Measurements from ENCODE around the gene CCDC106.

The CCDC106 gene

DNA sequence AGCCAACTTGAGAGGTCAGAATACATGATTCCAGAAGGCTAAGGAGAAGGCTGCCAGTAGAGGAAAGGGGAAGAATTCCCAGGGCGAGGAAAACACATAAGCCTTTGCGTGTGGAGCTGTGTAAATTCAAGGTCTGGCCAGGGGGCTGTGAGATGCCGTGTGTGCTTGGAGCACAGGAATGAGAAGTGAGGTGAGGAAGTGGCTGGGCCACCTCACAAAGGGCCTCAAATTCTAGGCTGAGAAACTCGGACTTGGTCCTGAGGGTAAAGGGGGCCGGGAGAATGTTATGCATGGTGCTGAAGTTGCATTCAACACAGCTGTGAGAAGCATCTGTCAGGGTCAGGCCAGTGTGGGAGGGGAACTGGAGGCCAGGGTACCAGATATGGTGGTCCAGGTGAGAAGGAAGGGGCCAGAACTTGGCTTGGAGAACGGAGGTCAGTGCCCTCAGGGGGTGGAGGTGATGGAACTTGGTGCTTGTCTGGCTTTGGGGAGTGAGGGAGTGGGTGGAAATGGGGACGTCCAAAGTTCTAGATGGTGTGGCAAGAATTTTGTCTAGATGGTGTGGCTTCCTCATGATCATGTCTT, 12.1 kb upstream of the CCDC106 start:
- peak overlapping the region; percentile 94 to 99 for H3K4me3 ChIP-seq (ENCODE audit: low read length in 2 of 2)
- peak overlapping the region in 1 of 2 donors; percentile 93 for H3K27ac ChIP-seq (ENCODE audit: low read depth in 2 of 2, low read length in 2 of 2)
- peak overlapping the region; percentile 96 to 99 for H3K9ac ChIP-seq (ENCODE audit: low read depth in 1 of 2, low read length in 2 of 2)
- H3K9me3 ChIP-seq (ENCODE audit: control insufficient read depth in 2 of 2, low read length in 2 of 2), result no peaks in the 10 kb centered on the region
- no peaks in the 10 kb centered on the region for H3K36me3 ChIP-seq (ENCODE audit: control insufficient read depth in 2 of 2, insufficient read depth in 2 of 2, low read length in 2 of 2)
- H3K27me3 ChIP-seq (ENCODE audit: control insufficient read depth in 2 of 2, insufficient read depth in 2 of 2, low read length in 2 of 2), result no peaks in the 10 kb centered on the region
- peaks cover 24 to 33% of the 10 kb centered on the region in 2 donors for H3K4me1 ChIP-seq (ENCODE audit: control insufficient read depth in 2 of 2, insufficient read depth in 2 of 2, low read length in 2 of 2)

DNA sequence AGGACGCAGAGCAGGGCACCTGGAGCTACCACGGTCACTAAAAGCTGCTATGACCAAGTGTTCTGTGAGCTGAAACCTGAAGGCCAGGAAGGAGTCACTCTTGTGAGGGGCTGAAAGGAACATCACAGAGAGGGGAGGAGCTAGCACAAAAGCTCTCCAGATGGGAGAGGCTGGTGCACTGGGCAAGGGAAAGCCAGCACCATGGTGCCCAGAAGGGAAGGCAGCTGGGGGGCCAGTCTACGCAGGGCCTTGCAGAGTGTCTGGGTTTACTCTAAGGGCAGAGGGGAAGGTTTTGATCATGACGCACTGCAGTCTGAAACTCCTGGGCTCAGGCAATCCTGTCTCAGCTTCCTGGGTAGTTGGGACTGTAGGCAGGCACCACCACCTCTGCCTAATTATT, 11.3 kb upstream of the CCDC106 start:
- H3K36me3 ChIP-seq (ENCODE audit: control insufficient read depth in 2 of 2, insufficient read depth in 2 of 2, low read length in 2 of 2), result no peaks in the 10 kb centered on the region
- H3K27me3 ChIP-seq (ENCODE audit: control insufficient read depth in 2 of 2, insufficient read depth in 2 of 2, low read length in 2 of 2), result no peaks in the 10 kb centered on the region
- peak overlapping the region in 1 of 2 donors; percentile 99 for H3K4me3 ChIP-seq (ENCODE audit: low read length in 2 of 2)
- no peaks in the 10 kb centered on the region for H3K9me3 ChIP-seq (ENCODE audit: control insufficient read depth in 2 of 2, low read length in 2 of 2)
- H3K9ac ChIP-seq (ENCODE audit: low read depth in 1 of 2, low read length in 2 of 2), result no peak overlapping the region
- peaks cover 26 to 37% of the 10 kb centered on the region in 2 donors for H3K4me1 ChIP-seq (ENCODE audit: control insufficient read depth in 2 of 2, insufficient read depth in 2 of 2, low read length in 2 of 2)
- H3K27ac ChIP-seq (ENCODE audit: low read depth in 2 of 2, low read length in 2 of 2), result no peak overlapping the region

DNA sequence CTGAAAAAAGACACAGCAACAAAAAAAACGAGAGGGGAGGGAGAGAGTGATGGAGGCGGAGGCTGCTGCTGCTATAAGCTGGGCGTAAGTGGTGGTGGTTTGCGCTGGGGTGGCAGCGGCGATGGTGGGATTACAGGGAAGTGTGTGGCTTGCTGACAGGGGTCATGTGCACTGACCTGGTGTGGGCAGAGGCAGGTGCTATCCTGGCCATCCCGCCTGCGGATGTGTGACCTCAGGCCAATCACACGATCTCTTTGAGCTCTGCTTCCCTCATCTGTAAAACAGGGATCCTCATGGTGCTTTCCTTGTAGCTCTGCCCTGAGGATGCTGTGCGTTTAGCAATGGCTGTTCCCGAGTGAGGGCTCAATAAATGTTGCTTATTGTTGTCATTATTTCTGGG, 10.5 kb upstream of the CCDC106 start:
- no peak overlapping the region for H3K9ac ChIP-seq (ENCODE audit: low read depth in 1 of 2, low read length in 2 of 2)
- peaks cover 31 to 37% of the 10 kb centered on the region in 2 donors for H3K4me1 ChIP-seq (ENCODE audit: control insufficient read depth in 2 of 2, insufficient read depth in 2 of 2, low read length in 2 of 2)
- no peaks in the 10 kb centered on the region for H3K36me3 ChIP-seq (ENCODE audit: control insufficient read depth in 2 of 2, insufficient read depth in 2 of 2, low read length in 2 of 2)
- no peaks in the 10 kb centered on the region for H3K27me3 ChIP-seq (ENCODE audit: control insufficient read depth in 2 of 2, insufficient read depth in 2 of 2, low read length in 2 of 2)
- H3K4me3 ChIP-seq (ENCODE audit: low read length in 2 of 2), result no peak overlapping the region
- H3K27ac ChIP-seq (ENCODE audit: low read depth in 2 of 2, low read length in 2 of 2), result no peak overlapping the region
- no peaks in the 10 kb centered on the region for H3K9me3 ChIP-seq (ENCODE audit: control insufficient read depth in 2 of 2, low read length in 2 of 2)

DNA sequence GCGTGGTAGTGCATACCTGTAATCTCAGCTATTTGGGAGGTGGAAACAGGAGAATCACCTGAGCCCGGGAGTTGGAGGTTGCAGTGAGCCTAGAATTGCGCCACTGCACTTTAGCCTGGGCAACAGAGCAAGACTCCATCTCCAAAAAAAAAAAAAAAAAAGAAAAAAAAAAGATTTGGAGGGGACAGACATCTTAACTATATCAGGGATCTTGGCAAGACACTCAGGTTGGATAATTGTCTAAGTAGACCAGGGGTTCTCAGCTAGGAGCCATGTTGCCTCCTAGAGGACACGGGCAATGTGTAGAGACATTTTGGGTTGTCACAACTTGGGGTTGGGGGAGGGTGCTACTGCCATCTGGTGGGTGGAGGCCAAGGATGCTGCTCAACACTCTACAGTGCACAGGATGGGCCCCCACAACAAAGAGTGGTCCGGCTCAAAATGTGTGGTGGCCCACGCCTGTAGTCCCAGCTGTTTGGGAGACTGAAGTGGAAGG, 9.1 kb upstream of the CCDC106 start:
- Histone ChIP-seq H3K36me3 (ENCODE audit: control insufficient read depth in 2 of 2, insufficient read depth in 2 of 2, low read length in 2 of 2) (no peaks in the 10 kb centered on the region), H3K9me3 (ENCODE audit: control insufficient read depth in 2 of 2, low read length in 2 of 2) (no peaks in the 10 kb centered on the region), H3K27me3 (ENCODE audit: control insufficient read depth in 2 of 2, insufficient read depth in 2 of 2, low read length in 2 of 2) (no peaks in the 10 kb centered on the region), H3K27ac (ENCODE audit: low read depth in 2 of 2, low read length in 2 of 2) (no peak overlapping the region), H3K4me1 (ENCODE audit: control insufficient read depth in 2 of 2, insufficient read depth in 2 of 2, low read length in 2 of 2) (peaks cover 40 to 44% of the 10 kb centered on the region in 2 donors), H3K9ac (ENCODE audit: low read depth in 1 of 2, low read length in 2 of 2) (no peak overlapping the region), H3K4me3 (ENCODE audit: low read length in 2 of 2) (no peak overlapping the region)

DNA sequence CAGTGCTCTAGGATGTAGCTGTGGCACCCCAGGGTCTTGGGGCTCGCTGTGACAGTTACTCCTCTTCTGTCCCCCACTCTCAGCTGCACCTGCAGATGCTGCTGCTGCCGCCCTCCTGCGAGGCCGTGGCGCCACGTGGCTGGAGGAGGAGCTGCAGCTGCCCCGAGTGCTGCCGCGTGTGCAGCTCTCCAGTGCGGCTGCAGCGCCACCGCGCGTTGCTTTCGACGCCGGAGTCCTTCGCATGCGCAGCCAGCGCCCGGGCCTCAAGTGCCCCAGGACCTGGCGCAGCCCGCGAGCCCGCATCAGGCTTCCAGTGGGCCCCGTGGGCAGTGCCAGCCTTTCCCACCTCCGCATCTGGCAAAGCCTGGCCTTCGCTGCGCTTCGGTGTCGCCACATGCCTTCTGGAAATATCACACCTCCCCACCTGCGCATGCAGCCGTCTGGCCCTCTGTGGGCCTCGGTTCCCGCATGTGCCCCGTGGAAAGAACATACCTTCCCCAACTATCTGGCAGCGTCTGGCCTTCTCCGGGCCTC, 7.9 kb upstream of the CCDC106 start:
- peak overlapping the region; percentile 73 to 81 for H3K27ac ChIP-seq (ENCODE audit: low read depth in 2 of 2, low read length in 2 of 2)
- peak overlapping the region; percentile 69 to 71 for H3K4me3 ChIP-seq (ENCODE audit: low read length in 2 of 2)
- peaks cover 41 to 55% of the 10 kb centered on the region in 2 donors for H3K4me1 ChIP-seq (ENCODE audit: control insufficient read depth in 2 of 2, insufficient read depth in 2 of 2, low read length in 2 of 2)
- H3K9ac ChIP-seq (ENCODE audit: low read depth in 1 of 2, low read length in 2 of 2), result peak overlapping the region; percentile 50 to 56
- no peaks in the 10 kb centered on the region for H3K9me3 ChIP-seq (ENCODE audit: control insufficient read depth in 2 of 2, low read length in 2 of 2)
- peaks cover 0 to 7% of the 10 kb centered on the region in 2 donors for H3K36me3 ChIP-seq (ENCODE audit: control insufficient read depth in 2 of 2, insufficient read depth in 2 of 2, low read length in 2 of 2)
- no peaks in the 10 kb centered on the region for H3K27me3 ChIP-seq (ENCODE audit: control insufficient read depth in 2 of 2, insufficient read depth in 2 of 2, low read length in 2 of 2)

DNA sequence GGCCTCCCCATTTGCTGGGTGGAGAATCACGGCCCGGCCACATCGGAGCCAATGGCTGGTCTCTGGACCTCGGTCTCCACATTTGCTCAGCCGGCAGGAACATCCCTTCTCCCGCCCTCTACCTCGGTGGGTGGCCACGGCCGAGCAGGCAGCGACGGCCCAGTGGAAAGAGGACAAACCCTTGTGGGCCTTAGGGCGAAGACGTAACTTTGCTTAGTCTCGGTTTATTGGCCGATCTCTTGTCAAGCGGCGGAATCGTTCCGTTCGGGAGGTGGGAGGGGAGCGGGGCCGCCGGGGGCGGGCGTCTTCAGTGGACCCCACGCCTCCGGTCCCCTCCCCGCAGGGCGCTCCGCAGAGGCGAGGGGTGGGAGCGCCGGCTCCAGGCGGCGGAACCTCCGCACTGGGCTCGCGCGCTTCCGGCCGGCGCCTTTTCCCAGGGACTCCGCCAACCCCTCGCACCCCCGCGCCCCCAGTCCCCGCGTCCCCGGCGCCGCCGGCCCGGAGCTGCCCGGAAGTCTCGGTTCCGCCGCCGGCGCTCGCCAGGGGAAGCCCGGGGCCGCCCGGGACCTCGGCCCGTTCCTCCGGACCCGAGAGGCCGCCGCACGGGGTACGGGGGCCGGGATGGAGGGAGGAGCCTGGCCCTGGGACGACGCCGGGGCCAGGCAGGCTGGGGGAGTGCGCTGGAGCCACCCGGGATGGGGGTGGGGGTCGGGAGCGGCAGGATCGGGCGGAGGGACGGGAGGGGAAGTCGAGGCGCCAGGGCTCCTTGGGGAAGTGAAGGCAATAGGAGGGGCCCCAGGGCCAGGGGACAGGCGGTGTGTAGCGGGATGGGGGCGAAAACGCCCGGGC, 7.2 kb upstream of the CCDC106 start, which contains the start of gene ZNF580:
ZNF580 (plus strand) TSS at position 426 of the 849 bp plus-strand sequence. CDS start 1,507 bp downstream, outside the sequence.
- peaks cover 3 to 12% of the 10 kb centered on the region in 2 donors for H3K36me3 ChIP-seq (ENCODE audit: control insufficient read depth in 2 of 2, insufficient read depth in 2 of 2, low read length in 2 of 2)
- peak within 1 kb of the TSS; percentile 50 to 68 for H3K9ac ChIP-seq (ENCODE audit: low read depth in 1 of 2, low read length in 2 of 2)
- peak within 1 kb of the TSS; percentile 73 to 81 for H3K27ac ChIP-seq (ENCODE audit: low read depth in 2 of 2, low read length in 2 of 2)
- H3K9me3 ChIP-seq (ENCODE audit: control insufficient read depth in 2 of 2, low read length in 2 of 2), result no peaks in the 10 kb centered on the region
- no peaks in the 10 kb centered on the region for H3K27me3 ChIP-seq (ENCODE audit: control insufficient read depth in 2 of 2, insufficient read depth in 2 of 2, low read length in 2 of 2)
- peaks cover 34 to 49% of the 10 kb centered on the region in 2 donors for H3K4me1 ChIP-seq (ENCODE audit: control insufficient read depth in 2 of 2, insufficient read depth in 2 of 2, low read length in 2 of 2)
- peak within 1 kb of the TSS; percentile 69 to 86 for H3K4me3 ChIP-seq (ENCODE audit: low read length in 2 of 2)

DNA sequence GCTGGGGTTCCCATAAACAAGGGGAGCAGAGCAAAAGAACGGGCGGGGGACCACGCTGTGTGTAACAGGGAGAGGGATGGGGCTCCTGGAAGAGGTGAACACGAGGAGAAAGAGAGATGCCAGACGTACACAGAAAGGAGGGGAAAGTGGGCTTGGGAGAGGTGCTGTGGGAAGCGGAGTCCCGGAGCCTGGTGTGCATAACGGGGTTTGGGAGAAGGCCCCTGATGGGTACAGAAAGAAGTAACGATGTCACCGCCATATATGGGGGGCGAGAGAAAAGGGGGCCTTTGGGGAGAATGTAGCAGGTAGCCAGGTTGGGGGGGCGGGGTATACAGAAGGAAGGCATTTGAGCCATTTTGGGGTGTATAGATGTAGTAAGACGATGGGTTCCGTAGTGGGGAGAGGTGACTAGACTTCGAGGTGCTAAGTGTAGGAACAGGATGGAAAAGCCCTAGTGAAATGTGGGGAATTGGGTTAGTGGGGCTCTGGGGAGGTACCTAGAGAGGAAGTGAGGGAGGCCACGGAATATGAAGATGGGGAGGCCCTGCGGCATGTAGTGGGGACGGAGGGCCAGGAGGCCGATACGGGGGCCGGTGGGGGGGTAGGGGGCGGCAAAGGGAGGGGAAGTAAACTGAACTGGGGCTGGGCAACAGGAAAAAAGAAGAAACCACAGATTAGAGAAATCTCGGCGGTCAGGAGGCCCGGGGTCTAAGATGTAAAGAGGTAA, 6.4 kb upstream of the CCDC106 start:
- peaks cover 30 to 41% of the 10 kb centered on the region in 2 donors for H3K4me1 ChIP-seq (ENCODE audit: control insufficient read depth in 2 of 2, insufficient read depth in 2 of 2, low read length in 2 of 2)
- H3K27ac ChIP-seq (ENCODE audit: low read depth in 2 of 2, low read length in 2 of 2), result peak overlapping the region; percentile 73 to 81

DNA sequence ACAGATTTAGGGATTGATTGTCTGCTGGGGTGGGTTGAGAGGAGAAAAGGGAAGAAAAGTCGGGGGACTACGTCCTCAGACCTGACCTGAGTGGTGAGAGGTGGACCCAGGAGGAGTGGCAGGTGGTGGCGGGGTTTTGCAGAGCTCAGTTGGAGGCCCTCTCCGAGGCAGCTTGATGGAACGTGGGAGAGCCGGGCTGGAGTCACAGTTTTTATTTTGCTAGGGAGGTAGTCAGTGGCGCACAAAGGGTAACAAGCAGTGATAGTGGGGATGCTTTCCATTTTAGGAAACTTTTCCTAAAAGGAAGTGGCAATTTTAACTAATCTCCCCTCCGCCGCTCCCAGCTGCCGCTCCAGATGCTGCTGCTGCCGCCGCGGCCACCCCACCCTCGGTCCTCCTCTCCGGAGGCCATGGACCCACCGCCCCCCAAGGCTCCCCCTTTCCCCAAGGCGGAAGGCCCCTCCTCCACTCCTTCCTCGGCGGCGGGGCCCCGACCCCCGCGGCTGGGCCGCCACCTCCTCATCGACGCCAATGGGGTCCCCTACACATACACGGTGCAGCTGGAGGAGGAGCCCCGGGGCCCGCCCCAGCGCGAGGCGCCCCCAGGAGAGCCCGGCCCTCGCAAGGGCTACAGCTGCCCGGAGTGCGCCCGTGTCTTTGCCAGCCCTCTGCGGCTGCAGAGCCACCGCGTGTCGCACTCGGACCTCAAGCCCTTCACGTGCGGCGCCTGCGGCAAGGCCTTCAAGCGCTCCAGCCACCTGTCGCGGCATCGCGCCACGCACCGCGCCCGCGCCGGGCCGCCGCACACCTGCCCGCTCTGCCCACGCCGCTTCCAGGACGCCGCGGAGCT, 5.6 kb upstream of the CCDC106 start:
- H3K9me3 ChIP-seq (ENCODE audit: control insufficient read depth in 2 of 2, low read length in 2 of 2), result no peaks in the 10 kb centered on the region
- H3K9ac ChIP-seq (ENCODE audit: low read depth in 1 of 2, low read length in 2 of 2), result peak overlapping the region; percentile 39 to 72
- peak overlapping the region; percentile 75 to 86 for H3K4me3 ChIP-seq (ENCODE audit: low read length in 2 of 2)
- H3K4me1 ChIP-seq (ENCODE audit: control insufficient read depth in 2 of 2, insufficient read depth in 2 of 2, low read length in 2 of 2), result peaks cover 34 to 36% of the 10 kb centered on the region in 2 donors
- peak overlapping the region; percentile 54 to 81 for H3K27ac ChIP-seq (ENCODE audit: low read depth in 2 of 2, low read length in 2 of 2)
- peaks cover 3 to 12% of the 10 kb centered on the region in 2 donors for H3K36me3 ChIP-seq (ENCODE audit: control insufficient read depth in 2 of 2, insufficient read depth in 2 of 2, low read length in 2 of 2)
- no peaks in the 10 kb centered on the region for H3K27me3 ChIP-seq (ENCODE audit: control insufficient read depth in 2 of 2, insufficient read depth in 2 of 2, low read length in 2 of 2)

More for the DNA sequence above, 6.4 kb upstream of the CCDC106 start:
- H3K9ac ChIP-seq (ENCODE audit: low read depth in 1 of 2, low read length in 2 of 2), result peak overlapping the region; percentile 50 to 68
- H3K27me3 ChIP-seq (ENCODE audit: control insufficient read depth in 2 of 2, insufficient read depth in 2 of 2, low read length in 2 of 2), result no peaks in the 10 kb centered on the region
- no peaks in the 10 kb centered on the region for H3K9me3 ChIP-seq (ENCODE audit: control insufficient read depth in 2 of 2, low read length in 2 of 2)
- peaks cover 3 to 12% of the 10 kb centered on the region in 2 donors for H3K36me3 ChIP-seq (ENCODE audit: control insufficient read depth in 2 of 2, insufficient read depth in 2 of 2, low read length in 2 of 2)
- H3K4me3 ChIP-seq (ENCODE audit: low read length in 2 of 2), result peak overlapping the region; percentile 75 to 86
